Lower leg skin (tissue), 3 donors: ENCODE data around the gene SLC6A4.

Experiments used
- POLR2A ChIP-seq, 2 donors: fragments of 450-650 bp; IDR thresholded peaks; one replicate each; pipeline ENCODE4 v1.6.1; 2016 to 2017; ENCODE audit warnings: antibody characterized with exemption in 2 of 2, mild to moderate bottlenecking in 1 of 2, moderate library complexity in 1 of 2
- TF ChIP-seq, protein P1 (sequence below), 3 donors: fragments of 450-650 bp; IDR thresholded peaks; one replicate each; pipeline ENCODE4 v1.5.1; 2016; ENCODE audit warnings: antibody characterized with exemption in 3 of 3, mild to moderate bottlenecking in 3 of 3, moderate library complexity in 2 of 3

DNA sequence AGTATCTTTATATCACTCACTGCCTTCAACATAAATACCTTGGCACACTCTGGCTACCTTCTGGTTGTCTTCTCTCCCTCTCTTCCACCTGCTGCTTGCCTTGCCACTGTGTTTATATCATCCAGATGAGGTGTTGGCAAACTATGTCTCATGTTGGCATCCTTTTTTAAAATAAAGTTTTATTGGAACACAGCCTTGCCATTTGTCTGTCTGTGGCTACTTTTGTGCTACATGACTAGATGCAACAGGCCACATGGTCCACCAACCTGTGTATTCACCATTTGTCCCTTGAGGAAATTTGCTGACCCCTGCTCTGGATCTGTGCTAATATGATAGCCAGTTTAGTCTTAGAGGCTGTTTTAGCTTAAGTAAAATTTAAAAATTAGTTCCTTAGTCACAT, 82.0 kb downstream of the SLC6A4 start:
- TF ChIP-seq, protein P1, sequence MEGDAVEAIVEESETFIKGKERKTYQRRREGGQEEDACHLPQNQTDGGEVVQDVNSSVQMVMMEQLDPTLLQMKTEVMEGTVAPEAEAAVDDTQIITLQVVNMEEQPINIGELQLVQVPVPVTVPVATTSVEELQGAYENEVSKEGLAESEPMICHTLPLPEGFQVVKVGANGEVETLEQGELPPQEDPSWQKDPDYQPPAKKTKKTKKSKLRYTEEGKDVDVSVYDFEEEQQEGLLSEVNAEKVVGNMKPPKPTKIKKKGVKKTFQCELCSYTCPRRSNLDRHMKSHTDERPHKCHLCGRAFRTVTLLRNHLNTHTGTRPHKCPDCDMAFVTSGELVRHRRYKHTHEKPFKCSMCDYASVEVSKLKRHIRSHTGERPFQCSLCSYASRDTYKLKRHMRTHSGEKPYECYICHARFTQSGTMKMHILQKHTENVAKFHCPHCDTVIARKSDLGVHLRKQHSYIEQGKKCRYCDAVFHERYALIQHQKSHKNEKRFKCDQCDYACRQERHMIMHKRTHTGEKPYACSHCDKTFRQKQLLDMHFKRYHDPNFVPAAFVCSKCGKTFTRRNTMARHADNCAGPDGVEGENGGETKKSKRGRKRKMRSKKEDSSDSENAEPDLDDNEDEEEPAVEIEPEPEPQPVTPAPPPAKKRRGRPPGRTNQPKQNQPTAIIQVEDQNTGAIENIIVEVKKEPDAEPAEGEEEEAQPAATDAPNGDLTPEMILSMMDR (IDR thresholded peaks at IDR 0.05): no peak
- TF ChIP-seq POLR2A (IDR thresholded peaks at IDR 0.05): no peak
